SHP77 treated with DMSO at 0.1 percent for 48 hours (cell line): ENCODE data around the gene FTSJ1.

Experiments used
- DNase-seq: peaks from one replicate; lab custom pipeline; 2025; lab: John Stamatoyannopoulos, UW

Gene FTSJ1

DNA sequence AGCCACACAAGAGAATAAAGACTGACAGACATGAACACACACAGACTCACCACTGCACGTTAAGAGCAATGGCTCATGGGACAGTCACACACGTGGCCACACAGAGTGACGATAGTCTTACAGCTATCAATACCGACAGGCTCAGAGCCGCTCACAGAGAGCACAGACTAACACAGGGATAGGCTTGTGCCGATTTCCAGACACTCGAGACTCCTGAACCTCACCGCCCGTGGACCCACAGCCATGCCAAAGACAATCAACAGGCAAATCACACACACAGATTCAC, 5.2 kb upstream of the FTSJ1 start:
- no peak for DNase-seq

DNA sequence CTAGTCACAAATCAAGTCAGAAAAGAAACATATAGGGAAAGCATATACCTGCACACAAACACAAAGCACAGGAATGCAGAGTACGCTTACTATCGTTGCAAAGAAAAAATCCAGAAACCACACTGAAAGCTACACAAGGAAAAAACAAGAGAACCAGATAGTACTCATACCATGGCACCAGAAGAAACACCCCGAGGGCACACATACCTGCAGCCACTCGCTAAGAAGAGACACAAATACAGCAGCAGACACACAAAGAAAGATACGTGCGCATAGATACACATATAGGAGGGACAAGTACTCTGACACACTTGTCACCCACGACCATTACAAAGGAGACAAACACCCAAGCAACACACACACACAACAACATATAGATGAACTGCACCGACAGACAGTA, 4.5 kb upstream of the FTSJ1 start:
- no peak for DNase-seq

DNA sequence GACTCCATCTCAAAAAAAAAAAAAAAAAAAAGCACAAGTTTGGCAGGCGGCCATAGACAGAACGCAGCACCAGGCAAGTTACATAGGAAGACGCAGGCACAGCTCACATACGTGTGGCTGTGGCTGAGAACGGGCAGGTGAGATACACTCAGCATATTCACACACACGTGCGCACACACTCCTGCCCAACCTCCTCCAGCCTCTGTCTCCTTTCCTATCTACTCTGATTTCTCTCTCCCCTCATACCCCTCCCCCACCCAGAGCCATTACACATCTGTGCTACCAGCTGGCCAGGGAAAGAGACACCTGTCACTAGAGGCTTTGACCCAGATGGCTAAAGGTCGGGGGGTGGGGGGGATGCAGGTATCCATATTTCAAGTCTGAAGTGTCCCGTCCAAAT, 3.8 kb upstream of the FTSJ1 start:
- no peak for DNase-seq

DNA sequence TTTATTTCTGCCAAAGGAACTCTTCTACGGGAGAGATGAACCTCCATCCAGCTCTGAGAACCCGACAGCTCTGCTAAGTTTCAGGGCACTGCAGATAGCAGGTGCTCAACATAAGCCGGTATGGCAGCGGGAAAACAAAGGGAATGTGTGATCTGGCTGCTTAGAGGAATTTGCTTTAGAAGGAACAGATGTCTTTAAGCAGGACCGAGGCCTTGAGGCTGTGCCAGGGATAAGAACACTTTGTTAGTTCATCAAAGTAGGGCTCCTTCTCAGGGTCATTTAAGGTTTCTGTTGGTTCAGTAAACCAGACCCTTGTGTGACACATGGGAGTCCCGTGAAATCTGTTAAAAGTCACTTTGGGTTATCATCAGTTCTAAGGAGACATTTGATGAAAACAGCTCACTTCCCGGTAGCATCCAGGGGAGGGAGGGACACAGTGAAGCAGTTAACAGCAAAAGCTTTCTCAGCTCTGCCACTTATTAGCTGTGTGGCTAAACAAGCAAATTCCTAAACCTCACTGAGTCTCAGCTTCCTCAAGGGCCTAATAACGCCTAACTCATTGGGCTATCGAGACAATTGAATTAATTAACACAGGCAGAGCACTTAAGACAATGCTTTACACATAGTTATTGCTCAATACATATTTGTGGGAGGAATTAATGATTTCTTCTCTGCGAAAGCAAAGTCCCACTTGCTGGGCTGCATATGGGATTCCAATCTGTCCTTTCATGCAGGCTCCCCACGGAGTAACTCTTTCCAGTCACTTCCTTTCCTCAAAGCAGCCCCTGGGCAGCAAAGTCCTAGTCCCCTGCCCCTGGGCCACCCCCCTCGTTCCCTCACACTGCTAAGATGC, 2.9 kb upstream of the FTSJ1 start:
- DNase-seq, result no peak

DNA sequence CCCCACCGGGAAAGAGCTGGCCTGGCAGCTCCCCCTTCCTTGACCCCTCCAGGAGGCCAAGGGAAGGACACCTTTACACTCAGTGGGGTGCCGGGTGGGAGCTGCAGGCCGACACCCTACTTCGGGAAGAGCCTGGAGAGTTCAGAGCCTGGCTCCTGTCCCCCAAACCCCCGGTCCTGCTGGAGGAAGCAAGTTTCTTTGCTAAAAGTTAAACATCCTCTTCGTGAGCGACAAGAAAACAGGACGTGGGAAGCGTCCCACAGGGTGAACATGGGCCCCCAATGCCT, 2.4 kb upstream of the FTSJ1 start:
- DNase-seq, result no peak

DNA sequence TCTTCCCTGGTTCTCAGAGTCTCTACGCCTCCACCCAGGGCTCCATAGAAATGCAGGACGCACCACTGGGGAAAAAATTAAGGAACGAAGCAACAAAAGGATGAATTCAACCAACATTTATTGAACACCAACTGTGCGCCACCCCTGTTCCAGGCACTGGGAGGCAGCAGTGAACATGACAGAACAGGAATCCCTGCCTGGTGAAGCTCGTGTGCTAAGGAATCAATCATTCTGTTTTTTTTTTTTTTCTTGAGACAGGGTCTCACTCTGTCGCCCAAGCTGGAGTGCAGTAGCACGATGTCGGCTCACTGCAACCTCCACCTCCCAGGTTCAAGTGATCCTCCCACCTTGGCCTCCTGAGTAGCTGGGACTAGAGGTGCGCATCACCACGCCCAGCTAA, 1.9 kb upstream of the FTSJ1 start:
- no peak for DNase-seq

DNA sequence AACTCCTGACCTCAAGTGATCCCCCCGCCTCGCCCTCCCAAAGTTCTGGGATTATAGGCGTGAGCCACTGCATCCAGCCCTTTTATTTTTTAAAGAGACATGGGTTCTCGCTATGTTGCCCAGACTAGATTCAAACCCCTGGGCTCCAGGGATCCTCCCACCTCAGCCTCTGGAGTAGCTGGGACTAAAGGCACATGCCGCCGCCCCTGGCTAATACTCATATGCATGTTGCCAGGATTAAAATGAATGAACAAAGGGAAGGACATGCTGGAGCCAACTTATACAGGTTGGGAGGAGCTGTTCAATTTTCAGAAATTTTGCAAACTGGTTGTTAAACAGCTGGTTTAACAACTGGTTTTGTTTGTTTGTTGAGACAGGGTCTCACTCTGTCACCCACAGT, 1.4 kb upstream of the FTSJ1 start:
- DNase-seq, result no peak

DNA sequence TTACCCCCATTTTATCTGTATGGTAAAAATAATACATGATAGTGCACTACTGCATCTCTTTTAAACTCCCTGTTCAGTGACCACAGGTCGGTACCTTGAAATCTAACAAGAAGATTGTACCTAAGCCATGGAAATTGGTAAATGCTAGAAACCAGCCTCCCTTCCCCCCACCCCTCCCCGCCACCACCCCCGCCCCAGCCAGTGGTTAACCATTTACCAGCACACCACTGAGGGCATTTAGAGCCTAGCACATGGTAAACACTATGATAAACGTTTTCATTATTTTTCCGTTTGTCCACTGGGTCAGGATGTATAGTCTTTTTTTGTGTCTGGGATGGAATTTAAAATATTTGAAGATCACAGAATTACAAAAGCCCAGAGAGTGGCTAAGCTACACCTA, 703 bp upstream of the FTSJ1 start:
- no peak for DNase-seq

DNA sequence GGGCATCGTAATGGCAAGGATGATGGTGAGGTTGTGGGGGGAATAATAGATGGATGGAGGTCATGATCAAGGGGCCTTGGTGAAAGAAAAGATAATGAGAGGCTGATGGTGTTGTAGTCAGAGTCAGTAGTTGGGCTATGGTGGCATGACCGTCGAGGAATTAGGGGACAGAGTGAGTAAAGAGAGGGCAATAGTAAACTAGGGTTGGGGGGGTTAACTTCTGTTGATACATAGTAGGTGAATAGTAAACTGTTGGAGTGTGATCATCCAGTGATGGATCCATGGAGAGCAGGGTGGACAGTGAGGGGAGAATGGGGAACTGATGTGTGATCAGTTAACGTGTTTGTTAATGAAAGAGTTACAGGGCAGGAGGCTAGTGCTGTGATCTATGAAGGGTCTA, 920 bp downstream of the FTSJ1 start:
- no peak for DNase-seq

DNA sequence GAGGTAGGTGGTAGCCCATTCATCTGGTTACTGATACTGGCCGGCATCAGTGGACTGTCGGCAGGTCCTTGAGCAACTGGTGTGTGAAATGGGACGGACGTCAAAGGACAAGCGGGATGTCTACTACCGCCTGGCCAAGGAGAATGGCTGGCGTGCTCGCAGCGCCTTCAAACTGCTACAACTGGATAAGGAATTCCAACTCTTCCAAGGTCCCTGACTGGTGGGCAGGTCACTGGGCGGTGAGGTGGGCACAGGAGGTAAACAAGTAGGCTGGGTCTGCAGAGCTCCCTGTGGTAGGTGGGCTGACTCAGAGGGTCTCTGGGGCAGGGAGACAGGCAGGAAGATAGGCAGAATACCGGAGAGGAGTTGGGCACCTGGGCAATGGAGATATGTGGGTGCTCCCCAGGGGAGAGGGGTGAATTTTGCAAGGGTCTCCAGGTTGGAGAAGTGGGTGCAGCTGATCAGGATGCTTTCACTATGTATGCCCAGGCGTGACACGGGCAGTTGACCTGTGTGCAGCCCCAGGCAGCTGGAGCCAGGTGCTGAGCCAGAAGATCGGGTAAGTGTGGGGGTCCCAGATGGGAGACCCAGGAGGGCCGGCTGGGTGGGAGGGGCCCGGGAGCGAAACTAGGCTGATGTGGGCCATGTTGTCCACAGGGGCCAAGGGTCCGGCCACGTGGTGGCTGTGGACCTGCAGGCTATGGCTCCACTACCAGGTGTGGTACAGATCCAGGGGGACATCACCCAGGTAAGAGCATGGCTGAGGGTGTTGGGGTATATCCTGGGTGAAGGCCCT, 2.2 kb downstream of the FTSJ1 start:
- DNase-seq, result no peak

DNA sequence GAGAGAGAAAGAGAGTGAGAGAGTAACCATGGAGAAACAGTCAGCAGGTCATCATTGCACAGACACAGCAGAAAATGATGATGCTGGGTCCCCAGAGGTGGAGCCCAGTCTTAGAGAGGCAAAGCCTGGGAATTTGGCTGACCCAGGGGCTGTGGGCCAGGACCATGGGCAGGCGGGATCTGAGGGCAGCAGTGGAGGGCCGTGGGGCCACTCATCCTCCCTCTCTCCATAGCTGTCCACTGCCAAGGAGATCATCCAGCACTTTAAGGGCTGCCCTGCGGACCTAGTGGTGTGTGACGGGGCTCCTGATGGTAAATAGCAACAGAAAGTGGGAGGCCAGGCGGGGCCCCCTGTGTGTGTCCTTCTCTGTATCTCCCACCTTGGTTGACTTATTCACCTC, 2.8 kb downstream of the FTSJ1 start:
- no peak for DNase-seq

DNA sequence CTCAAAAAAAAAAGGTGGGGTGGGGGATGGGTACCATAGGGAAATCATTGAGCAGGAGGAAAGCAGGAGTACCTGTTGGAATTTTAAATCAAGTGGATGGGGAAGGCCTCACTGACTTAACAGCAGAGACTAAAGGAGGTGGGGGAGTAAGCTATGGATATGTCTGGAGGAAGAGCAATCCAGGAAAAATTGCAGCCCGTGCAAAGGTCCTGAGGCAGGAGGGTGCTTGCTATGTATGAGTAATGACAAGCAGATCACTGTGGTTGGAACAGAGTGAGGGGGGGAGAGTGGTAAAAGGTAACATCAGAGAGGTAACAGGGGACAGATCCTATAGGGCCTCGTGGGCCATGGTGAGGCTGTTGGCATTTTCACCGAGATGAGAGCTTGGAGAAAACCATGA, 4.1 kb downstream of the FTSJ1 start:
- DNase-seq, result no peak

DNA sequence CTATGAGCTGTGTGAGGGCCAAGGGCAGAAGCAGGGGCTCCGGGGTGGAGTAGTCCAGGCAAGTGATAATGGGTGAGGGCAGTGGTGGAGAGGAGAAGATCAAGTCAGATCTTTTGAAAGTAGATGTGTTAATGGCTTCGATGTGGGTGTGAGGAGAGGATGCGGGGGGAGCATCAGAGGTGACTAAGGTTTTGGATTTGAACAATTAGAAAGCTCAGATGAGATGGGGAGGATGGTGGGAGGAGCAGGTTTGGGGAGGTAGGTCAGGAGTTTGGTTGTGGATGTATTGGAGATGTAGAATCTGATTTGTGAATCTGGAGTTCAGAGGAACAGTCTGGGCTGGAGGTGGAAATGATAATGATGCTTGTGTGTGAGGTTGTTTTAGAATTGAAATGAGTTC, 4.6 kb downstream of the FTSJ1 start:
- DNase-seq, result no peak

DNA sequence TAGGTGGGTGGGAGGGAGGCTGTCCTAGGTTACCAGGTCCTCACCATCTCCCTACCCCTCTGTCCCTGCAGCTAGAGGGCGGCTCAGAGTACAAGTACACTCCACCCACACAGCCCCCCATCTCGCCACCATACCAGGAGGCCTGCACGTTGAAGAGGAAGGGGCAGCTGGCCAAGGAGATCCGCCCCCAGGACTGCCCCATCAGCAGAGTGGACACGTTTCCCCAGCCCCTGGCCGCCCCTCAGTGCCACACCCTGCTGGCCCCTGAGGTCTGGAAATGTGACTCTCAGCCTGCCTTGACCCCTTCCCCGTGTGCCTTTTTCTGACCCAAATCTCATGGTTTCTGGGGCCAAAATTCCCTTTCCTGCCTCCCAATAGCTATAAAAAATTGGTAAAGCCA, 6.5 kb downstream of the FTSJ1 start:
- DNase-seq, result no peak

DNA sequence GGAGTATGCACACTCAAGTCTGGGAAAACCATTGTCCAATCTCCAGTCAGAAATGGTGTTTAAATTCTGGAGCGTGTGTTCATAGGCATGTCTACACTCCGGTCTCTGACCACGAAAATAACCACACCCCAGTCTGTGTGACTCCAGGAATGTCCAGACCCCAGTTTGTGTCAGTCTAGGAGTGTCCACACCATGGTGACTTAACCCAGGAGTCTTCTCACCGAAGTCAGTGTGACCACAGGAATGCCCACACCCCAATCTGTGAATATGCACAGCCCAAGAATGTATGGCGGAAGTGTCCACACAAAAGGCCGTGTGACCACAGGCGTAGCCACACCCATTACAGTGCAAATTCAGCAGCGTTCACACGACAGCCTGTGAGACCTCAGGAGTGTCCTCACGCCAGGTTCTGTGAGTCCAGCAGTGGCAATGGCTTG, 11.4 kb downstream of the FTSJ1 start:
- no peak for DNase-seq

DNA sequence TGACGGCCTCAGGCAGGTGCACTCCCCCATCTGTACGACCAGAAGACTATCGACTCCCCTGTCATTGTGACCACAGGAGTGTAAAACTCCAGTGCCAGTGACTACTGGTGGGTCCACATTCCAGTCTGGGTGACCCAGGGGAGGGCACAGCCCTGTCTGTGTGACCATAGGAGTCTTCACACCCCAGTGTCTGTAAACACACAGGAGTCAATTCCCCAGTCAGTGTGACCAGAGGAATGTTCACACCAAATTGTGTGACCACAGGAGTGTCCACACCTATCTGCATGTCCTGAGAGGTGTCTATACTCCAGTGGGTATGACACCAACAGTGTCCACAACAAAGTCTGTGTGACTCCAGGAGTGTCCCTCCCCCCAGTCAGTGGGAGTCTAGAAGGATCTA, 12.0 kb downstream of the FTSJ1 start:
- no peak for DNase-seq

DNA sequence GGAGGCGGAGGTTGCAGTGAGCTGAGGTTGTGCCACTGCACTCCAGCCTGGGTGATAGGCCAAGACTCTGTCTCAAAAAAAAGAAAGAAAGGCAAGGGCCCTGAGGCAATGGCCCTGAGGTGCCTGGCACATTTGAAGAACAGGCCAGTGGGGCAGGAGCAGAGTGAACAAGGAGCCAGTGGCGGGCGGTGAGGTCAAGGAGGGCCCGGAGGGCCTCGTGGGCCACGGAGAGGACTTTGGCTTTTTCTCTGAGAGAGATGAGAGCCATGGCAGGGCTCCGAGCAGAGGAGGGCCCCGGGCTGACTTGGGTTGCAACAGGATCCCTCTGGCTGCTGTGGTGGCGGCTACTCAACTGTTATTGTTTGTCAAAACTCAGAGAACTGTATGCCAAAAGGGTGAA, 13.3 kb downstream of the FTSJ1 start:
- no peak for DNase-seq

DNA sequence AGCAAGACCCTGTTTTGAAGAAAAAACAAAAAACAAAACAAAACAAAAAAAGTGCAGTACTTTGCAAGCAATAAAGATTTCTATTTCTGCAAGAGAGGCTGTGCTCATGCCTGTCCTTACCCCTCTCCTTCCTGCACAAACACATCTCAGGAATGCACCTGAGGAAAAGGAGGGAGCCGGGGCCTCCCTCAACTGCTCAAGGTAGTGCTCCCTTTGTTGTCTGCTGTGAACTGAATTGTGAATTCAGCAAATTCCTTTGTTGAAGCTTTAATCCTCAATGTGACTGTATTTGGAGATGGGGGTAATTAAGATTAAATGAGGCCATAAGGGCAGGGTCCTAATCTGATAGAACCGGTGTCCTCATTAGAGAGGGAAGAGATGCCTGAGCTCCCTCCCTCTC, 13.9 kb downstream of the FTSJ1 start:
- no peak for DNase-seq

DNA sequence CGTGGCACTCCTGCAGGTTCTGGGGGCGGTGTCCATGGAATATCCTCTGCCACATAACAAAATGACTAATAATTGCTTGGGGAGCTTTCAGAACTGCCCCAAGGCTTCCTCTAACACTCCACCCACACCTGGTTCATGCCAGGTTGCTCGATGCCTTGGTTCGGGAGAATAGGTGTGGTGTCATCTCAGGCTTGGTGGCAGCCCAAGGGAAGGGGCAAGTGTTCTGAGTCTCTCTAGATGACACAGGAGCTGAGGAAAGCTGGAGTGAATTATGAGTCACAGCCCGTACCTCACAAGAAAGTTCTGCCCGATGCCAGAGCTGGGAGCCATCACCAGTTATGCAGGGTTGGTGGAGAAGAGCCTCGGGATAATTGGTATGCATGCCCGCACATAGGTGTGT, 14.7 kb downstream of the FTSJ1 start:
- DNase-seq, result no peak

DNA sequence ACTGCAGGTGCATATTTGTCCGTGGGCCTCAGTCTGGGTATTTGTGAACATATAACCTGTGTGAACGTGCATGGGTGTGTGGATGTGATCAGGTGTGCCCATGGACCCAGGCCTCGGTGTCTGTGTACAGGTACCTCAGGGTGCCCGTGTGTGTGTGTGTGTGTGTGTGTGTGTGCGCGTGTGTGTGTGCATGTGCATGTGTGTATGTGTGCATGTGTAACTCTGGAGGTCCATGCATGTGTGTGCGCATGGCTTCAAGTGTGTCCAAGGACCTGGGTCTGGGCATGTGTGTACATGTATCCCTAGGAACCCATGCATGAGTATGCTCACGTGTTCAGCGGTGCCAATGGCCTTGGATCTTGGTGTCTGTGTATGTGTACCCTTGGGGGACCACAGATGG, 15.8 kb downstream of the FTSJ1 start:
- DNase-seq, result no peak

DNA sequence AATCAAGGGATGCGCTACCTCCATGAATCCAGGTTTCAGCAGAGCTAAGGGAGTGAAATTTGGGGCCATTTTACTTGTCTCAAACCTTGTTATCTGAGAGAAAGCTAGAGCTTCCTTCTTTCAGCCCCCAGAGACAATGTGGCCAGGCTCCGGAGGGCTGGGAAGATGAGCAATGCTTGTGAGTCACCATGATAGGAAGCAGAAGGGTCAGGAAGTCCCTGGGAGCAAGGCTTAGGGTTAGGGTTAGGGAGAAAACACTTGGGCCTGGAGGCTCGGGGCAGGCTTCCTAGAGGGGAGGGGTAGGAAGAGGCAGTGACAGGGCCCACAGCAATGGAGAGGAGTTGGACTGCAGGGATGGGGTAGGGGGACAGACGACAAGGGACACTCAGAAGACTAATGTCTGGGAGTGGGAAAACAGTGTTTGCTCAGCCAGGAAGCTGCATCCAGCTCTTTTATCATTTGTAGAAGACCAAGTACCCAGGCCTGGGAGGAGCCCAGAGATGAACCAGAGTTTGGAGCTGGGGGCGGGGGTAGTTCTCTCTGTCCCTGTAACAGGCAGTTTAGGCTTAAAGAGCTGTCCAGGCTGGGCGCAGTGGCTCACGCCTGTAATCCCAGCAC, 16.4 kb downstream of the FTSJ1 start:
- DNase-seq, result no peak

DNA sequence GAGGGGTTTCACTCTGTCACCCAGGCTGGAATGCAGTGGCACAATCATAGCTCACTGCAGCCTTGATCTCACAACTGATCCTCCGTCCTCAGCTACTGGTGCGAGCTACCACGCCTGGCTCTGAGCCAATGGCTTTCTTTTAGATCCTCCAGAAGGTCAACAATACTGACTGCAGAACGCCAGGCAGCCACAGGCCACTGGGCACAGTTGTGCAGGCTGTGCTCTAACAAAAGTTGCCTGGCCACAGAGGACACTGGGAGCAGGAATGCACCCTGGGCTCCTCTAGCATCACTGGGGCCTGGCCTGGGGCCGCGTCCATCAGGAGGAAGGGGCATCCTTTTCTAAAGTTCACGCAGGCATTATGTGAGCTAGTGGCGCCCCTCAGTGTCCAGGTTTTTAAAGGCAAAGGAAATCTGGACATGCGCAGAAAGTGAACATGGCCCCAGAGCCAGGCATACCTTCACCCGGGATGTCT, 17.9 kb downstream of the FTSJ1 start:
- DNase-seq, result no peak

DNA sequence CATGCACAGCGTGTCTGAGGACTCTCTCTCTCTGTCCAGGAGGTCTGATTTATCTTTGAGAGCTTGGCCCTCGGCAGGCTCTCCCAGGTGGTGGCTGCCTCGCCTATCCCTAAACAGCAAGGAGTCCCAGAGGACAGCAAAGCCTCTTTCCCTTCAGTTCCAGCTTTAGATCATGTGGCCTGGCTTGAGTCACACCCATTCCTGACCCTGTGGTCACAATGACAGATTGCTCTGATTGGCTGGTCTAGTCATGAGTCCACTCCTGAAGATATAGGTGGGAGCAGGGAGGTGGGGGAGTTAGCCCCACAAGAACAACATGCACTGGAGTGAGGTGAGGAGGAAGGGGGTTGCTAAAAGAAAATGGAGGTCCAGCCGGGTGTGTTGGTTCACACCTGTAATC, 20.7 kb downstream of the FTSJ1 start:
- no peak for DNase-seq

DNA sequence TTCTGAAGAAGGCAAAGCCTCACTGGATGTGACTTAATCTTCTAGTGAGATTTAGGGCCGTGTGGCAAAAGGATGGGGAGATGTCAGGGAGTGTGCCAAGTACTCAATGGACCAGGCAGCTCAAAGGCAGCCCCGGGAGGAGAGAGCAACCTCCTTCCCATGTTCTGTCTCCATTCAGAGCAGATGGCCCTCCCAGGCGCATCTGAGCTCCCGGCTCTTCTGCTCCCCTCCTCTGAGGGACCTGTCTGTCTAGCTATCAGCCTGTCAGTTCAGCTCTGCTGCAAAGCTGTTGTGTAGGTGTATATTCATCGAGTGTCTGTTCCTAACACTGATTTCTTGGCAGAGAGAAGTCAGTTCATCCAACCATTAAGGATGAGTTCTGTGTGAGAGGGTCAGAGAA, 21.9 kb downstream of the FTSJ1 start:
- DNase-seq, result no peak
